ENCODE data around the gene DCTN1.

DCTN1 gene

DNA sequence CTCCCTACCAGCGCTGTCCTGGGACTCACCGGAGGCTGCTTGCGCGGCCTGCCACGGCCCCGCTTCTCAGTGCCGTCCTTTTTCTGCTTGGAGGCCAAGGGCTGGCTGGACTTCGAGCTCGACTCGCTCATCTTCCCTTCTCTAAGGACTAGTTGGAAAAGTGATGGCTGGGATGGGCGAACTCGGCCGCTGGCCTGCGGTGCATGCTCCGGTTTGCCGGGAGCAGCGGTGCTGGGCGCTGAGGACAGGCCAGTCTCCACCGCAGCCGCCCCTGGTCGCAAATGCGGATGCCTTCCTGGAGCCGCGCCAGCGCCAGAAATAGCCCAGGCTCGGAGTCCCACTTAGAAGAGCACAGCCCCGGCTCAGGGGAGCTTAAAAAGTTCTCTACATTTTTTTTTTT lies 38.2 kb upstream of the DCTN1 start:
- no peak overlapping the region for H3K4me3 Mint-ChIP-seq

GRCh38 chr2:74417763-74418162 lies 37.7 kb upstream of the DCTN1 start:
- Mint-ChIP-seq H3K27me3 (ENCODE audit: low read depth) (no peaks in the 10 kb centered on the region), H3K4me3 (no peak overlapping the region), H3K4me1 (ENCODE audit: low read depth) (peaks cover 22% of the 10 kb centered on the region), H3K27ac (no peak overlapping the region), H3K9me3 (no peaks in the 10 kb centered on the region), H3K36me3 (ENCODE audit: low read depth) (peaks cover 2% of the 10 kb centered on the region)
- DNase-seq (ENCODE audit: low spot score) = no peak

More for the DNA sequence above, 38.2 kb upstream of the DCTN1 start:
- no peak overlapping the region for H3K27ac Mint-ChIP-seq
- no peaks in the 10 kb centered on the region for H3K9me3 Mint-ChIP-seq
- H3K27me3 Mint-ChIP-seq (ENCODE audit: low read depth) = no peaks in the 10 kb centered on the region
- peaks cover 3% of the 10 kb centered on the region for H3K36me3 Mint-ChIP-seq (ENCODE audit: low read depth)
- H3K4me1 Mint-ChIP-seq (ENCODE audit: low read depth) = peaks cover 26% of the 10 kb centered on the region
- no peak for DNase-seq (ENCODE audit: low spot score)

DNA sequence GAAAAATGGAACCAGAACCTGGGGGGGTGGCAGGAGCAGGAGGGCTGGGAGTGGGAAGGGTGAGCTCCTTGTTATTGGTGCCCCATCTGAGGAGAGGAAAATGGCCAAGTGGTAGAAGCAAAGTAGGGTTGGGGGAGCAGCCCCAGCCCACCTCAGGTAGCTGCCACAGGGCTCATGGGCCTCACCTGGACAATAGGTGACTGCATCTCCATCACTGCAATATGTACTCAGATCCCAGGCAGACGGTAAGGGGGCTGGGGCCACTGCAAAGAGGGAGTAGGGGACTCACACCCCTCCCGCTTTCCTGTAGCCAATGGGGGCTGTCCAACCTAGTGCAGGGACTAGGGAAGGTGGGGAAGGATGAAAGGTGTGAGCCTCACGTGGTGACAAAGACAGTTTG lies 37.1 kb upstream of the DCTN1 start:
- Mint-ChIP-seq H3K4me3 (no peak overlapping the region), H3K36me3 (ENCODE audit: low read depth) (peaks cover 2% of the 10 kb centered on the region), H3K27me3 (ENCODE audit: low read depth) (no peaks in the 10 kb centered on the region), H3K27ac (no peak overlapping the region), H3K9me3 (no peaks in the 10 kb centered on the region), H3K4me1 (ENCODE audit: low read depth) (peaks cover 18% of the 10 kb centered on the region)
- DNase-seq (ENCODE audit: low spot score) = no peak

GRCh38 chr2:74416778-74417177 lies 36.7 kb upstream of the DCTN1 start:
- H3K27me3 Mint-ChIP-seq (ENCODE audit: low read depth) = no peaks in the 10 kb centered on the region
- H3K27ac Mint-ChIP-seq = no peak overlapping the region
- peaks cover under 1% of the 10 kb centered on the region for H3K36me3 Mint-ChIP-seq (ENCODE audit: low read depth)
- H3K9me3 Mint-ChIP-seq = no peaks in the 10 kb centered on the region
- peaks cover 18% of the 10 kb centered on the region for H3K4me1 Mint-ChIP-seq (ENCODE audit: low read depth)
- H3K4me3 Mint-ChIP-seq = no peak overlapping the region
- no peak for DNase-seq (ENCODE audit: low spot score)

- Mint-ChIP-seq H3K9me3 (no peaks in the 10 kb centered on the region), H3K4me1 (ENCODE audit: low read depth) (peaks cover 13% of the 10 kb centered on the region), H3K27me3 (ENCODE audit: low read depth) (no peaks in the 10 kb centered on the region), H3K27ac (no peak overlapping the region), H3K36me3 (ENCODE audit: low read depth) (no peaks in the 10 kb centered on the region), H3K4me3 (peak overlapping the region; percentile 39)
- DNase-seq (ENCODE audit: low spot score) = no peak
These were observed 35.8 kb upstream of the DCTN1 start for GRCh38 chr2:74415762-74416395.

DNA sequence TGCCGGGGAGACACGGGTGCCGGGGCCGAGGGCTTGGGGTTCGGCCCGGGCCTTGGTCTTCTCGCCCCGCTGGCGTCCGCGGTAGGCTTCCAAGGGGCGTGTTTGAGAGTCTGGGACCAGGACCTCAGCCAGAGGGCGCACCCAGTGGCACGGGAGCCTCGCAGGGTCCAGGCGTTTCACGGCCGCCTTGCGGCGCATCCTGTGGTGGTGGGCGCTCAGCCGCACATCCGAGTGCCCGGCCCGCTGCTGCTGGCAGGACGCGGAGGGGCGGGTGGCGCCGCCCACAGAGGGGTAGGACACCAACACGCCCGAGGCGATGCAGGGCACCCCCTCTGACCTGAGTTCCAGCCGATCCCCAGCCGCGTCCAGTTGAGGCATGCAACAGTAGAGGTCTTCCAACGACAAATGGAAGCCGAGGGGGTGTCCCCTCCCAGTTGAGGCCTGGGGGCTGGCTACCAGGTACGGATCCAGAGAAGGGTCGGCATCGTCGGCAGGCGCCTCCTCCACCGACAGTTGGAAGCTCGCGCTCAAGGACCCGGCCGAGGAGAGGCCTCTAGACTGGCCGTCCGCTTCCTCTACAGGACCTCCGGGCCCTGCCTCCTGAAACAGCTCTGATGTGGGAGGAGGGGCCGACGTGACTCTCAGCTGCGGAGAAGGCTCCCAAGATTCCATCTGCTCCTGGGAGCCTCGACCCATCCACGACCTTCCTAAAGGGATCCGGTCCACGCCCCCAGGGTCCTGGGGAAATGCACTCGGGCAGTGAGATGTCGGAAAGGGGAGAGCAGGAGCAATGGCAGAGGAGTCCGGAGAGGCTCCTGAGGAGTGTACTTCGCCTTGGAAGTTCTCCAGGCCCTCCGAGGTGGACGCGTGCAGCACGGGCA lies 35.0 kb upstream of the DCTN1 start:
- Mint-ChIP-seq H3K36me3 (ENCODE audit: low read depth) (no peaks in the 10 kb centered on the region), H3K27ac (no peak overlapping the region)
- DNase-seq (ENCODE audit: low spot score) = no peak

DNA sequence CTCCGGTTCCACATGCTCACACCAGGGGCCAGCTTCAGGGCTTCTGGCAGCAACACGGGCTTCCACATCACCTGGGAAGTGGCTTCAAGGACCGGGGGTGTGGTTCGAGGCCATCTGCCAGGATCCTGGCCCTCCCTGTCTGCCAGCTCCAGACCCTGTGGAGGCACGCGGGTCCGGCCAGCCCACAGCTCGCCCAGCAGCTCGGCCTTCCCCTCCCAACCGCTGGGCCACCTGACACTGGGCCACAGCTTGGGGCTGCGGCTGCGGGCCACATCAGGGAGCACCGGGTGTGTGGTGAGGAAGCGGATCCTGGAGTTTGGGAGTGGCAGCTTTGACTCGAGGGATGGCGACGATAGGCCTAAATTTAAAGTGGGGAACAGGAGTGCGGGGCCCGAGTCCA lies 34.3 kb upstream of the DCTN1 start:
- no peaks in the 10 kb centered on the region for H3K9me3 Mint-ChIP-seq
- H3K27me3 Mint-ChIP-seq (ENCODE audit: low read depth) = peaks cover 1% of the 10 kb centered on the region
- H3K4me1 Mint-ChIP-seq (ENCODE audit: low read depth) = peaks cover 4% of the 10 kb centered on the region
- H3K36me3 Mint-ChIP-seq (ENCODE audit: low read depth) = no peaks in the 10 kb centered on the region
- no peak for DNase-seq (ENCODE audit: low spot score)
- H3K27ac Mint-ChIP-seq = no peak overlapping the region
- H3K4me3 Mint-ChIP-seq = peak overlapping the region; percentile 32

More for the DNA sequence above, 35.0 kb upstream of the DCTN1 start:
- no peaks in the 10 kb centered on the region for H3K27me3 Mint-ChIP-seq (ENCODE audit: low read depth)
- H3K9me3 Mint-ChIP-seq = no peaks in the 10 kb centered on the region
- H3K4me3 Mint-ChIP-seq = peak overlapping the region; percentile 45
- H3K4me1 Mint-ChIP-seq (ENCODE audit: low read depth) = peaks cover 8% of the 10 kb centered on the region

DNA sequence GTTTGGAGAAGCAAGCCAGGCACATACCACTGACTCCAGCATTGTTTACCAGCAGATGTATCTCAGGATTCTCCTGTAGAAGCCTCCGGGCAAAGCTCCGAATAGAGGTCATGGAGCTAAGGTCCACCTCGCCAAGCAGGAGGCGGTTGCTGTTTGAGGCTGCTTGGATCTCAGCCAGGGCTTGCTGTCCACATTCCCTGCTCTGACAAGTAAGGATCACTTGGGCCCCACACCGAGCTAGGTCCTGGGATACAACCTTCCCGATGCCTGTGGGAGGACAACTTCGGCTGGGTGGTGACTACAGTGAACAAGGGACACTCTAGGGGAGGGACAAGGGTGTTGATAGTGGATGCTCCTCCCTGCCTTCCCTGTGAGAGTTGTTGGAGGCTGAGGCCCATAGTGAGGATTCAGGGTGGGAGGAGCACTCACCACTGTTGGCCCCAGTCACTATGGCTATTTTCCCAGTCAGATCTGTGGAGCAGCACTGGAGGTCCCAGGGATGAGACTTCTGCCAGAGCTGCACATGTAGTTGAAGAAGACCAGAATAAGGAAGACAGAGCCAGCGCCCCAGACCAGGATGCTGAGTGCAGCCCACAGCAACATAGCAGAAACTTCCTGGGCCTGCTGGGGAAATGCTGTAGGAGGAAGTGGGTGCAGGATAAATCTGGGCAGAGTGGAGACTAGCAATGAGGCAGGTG lies 33.0 kb upstream of the DCTN1 start:
- Mint-ChIP-seq H3K27me3 (ENCODE audit: low read depth) (peaks cover 12% of the 10 kb centered on the region), H3K36me3 (ENCODE audit: low read depth) (no peaks in the 10 kb centered on the region), H3K4me3 (no peak overlapping the region), H3K27ac (no peak overlapping the region), H3K9me3 (no peaks in the 10 kb centered on the region), H3K4me1 (ENCODE audit: low read depth) (peaks cover 4% of the 10 kb centered on the region)
- DNase-seq (ENCODE audit: low spot score) = no peak

DNA sequence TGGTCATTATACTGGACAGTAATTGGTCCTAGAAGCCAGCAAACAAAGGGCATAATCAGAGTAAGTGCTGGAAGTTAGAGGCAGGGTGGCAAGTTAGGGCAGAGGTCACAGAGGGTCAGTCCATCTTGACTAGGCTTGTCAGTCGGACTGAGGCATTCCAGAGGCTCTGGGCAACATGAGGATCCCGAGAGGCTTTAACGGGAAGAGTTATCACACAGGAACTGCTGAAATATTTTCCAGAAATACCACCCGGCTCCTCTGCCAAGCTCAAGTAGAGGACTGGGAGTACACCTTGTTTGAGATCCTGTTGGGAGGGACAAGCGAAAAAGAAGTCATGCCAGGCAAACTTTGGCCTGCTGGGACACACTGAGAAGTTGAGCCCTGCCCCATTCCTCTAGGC lies 27.6 kb upstream of the DCTN1 start:
- no peak overlapping the region for H3K27ac Mint-ChIP-seq
- H3K4me1 Mint-ChIP-seq (ENCODE audit: low read depth) = no peaks in the 10 kb centered on the region
- H3K36me3 Mint-ChIP-seq (ENCODE audit: low read depth) = no peaks in the 10 kb centered on the region
- peaks cover 13% of the 10 kb centered on the region for H3K27me3 Mint-ChIP-seq (ENCODE audit: low read depth)
- no peak for DNase-seq (ENCODE audit: low spot score)
- H3K9me3 Mint-ChIP-seq = no peaks in the 10 kb centered on the region
- no peak overlapping the region for H3K4me3 Mint-ChIP-seq

DNA sequence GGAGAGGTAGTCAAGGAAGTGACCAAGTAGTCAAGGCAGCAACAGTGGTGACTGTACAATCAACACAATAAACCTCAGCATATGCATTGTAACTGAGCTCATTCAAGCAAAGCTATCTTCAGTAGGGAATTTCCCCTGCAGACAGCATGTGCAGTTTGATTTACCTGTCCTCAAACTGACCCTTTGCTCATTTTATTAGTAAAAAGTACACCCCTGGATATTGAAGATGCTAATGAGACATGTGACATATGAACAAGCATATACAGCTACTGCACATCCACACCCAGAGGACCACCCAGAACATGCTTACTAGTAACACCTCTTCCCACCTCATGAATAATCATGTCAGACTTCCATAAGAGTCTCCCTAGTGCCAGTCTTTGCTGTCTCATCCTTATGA lies 25.9 kb upstream of the DCTN1 start:
- H3K27me3 Mint-ChIP-seq (ENCODE audit: low read depth) = peaks cover 17% of the 10 kb centered on the region
- no peak for DNase-seq (ENCODE audit: low spot score)
- no peak overlapping the region for H3K27ac Mint-ChIP-seq
- no peaks in the 10 kb centered on the region for H3K36me3 Mint-ChIP-seq (ENCODE audit: low read depth)
- H3K4me3 Mint-ChIP-seq = no peak overlapping the region
- no peaks in the 10 kb centered on the region for H3K9me3 Mint-ChIP-seq
- no peaks in the 10 kb centered on the region for H3K4me1 Mint-ChIP-seq (ENCODE audit: low read depth)

- DNase-seq (ENCODE audit: low spot score) = no peak
- Mint-ChIP-seq H3K27ac (no peak overlapping the region), H3K27me3 (ENCODE audit: low read depth) (peaks cover 4% of the 10 kb centered on the region), H3K4me1 (ENCODE audit: low read depth) (peaks cover 2% of the 10 kb centered on the region), H3K36me3 (ENCODE audit: low read depth) (no peaks in the 10 kb centered on the region), H3K4me3 (no peak overlapping the region), H3K9me3 (no peaks in the 10 kb centered on the region)
These were observed 21.8 kb upstream of the DCTN1 start for GRCh38 chr2:74401891-74402290.

DNA sequence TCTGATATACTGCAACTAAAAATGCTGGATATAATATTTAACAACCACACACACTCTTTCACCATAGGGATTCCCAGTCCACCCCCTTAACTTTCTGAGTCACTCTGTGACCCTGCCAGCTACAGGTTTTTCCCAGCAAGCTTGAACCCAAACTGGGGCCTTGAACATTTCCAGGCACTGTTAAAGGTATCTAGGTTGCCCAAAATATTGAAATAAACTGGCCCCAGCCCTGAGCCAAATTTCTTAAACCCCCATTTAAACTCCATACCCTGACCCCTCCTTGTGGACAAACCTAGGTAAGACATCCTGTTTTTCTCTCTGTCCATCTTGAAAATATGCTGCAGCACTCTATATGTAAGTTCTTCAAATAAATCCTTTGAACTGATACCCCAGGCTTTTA lies 19.7 kb upstream of the DCTN1 start:
- Mint-ChIP-seq H3K9me3 (no peaks in the 10 kb centered on the region), H3K27ac (no peak overlapping the region), H3K4me3 (no peak overlapping the region), H3K36me3 (ENCODE audit: low read depth) (no peaks in the 10 kb centered on the region), H3K27me3 (ENCODE audit: low read depth) (peaks cover 8% of the 10 kb centered on the region), H3K4me1 (ENCODE audit: low read depth) (peaks cover 2% of the 10 kb centered on the region)
- DNase-seq (ENCODE audit: low spot score) = no peak

DNA sequence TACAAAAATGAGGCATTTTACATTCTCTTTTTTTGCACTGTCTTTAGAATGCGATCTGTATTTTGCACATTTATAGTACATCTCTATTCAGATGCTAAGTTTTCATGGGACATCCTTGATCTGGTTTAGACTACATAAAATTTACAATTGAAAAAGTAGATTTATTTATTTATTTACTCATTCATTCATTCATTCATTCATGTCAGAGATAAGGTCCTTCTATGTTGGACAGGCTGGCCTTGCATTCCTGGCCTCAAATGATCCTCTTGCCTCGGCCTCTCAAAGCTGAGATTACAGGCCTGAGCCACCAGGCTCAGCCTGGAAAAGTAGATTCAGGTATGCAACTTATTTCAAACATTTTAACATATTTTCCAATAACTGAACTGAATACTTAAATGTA lies 16.0 kb upstream of the DCTN1 start:
- Mint-ChIP-seq H3K4me3 (no peak overlapping the region), H3K36me3 (ENCODE audit: low read depth) (no peaks in the 10 kb centered on the region)

DNA sequence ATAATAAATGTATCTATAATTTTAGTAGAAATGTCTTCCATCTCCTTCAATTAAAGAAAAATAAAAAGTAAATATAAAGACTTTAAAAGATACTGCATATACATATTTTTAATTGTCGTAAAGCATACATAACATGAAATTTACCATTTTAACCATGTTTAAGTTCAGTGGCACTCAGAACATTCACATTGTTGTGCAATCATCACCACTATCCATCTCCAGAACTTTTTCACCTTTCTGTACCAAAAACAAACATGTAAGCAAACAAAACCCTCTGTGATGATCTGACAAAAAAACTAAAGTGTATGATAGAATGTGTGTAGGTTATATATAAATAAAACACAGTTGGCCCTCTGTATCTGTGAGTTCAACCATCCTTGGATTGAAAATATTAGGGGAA lies 13.4 kb upstream of the DCTN1 start:
- H3K27ac Mint-ChIP-seq = no peak overlapping the region
- H3K36me3 Mint-ChIP-seq (ENCODE audit: low read depth) = no peaks in the 10 kb centered on the region
- peaks cover 11% of the 10 kb centered on the region for H3K4me1 Mint-ChIP-seq (ENCODE audit: low read depth)
- DNase-seq (ENCODE audit: low spot score) = no peak
- no peak overlapping the region for H3K4me3 Mint-ChIP-seq
- H3K9me3 Mint-ChIP-seq = no peaks in the 10 kb centered on the region
- H3K27me3 Mint-ChIP-seq (ENCODE audit: low read depth) = peaks cover 5% of the 10 kb centered on the region

More for the DNA sequence above, 16.0 kb upstream of the DCTN1 start:
- H3K27me3 Mint-ChIP-seq (ENCODE audit: low read depth) = peaks cover 5% of the 10 kb centered on the region
- H3K27ac Mint-ChIP-seq = no peak overlapping the region
- no peaks in the 10 kb centered on the region for H3K9me3 Mint-ChIP-seq
- no peak for DNase-seq (ENCODE audit: low spot score)
- H3K4me1 Mint-ChIP-seq (ENCODE audit: low read depth) = peaks cover 5% of the 10 kb centered on the region

Measured in T-helper 2 cell treated with Interferon-gamma antibody and Interleukin-4, amounts not matched to agents 5 μg/mL and 100 μg/mL, for 36 hours (primary cell).